ENCODE data around the gene EEFSEC. TPM values are rescaled to one million over a fixed set of nuclear protein-coding genes. Genes with fewer than 3 reads are reported as not detected.

Gene EEFSEC
- total RNA-seq, 1 donor from 2014 or later: 6.1 TPM

DNA sequence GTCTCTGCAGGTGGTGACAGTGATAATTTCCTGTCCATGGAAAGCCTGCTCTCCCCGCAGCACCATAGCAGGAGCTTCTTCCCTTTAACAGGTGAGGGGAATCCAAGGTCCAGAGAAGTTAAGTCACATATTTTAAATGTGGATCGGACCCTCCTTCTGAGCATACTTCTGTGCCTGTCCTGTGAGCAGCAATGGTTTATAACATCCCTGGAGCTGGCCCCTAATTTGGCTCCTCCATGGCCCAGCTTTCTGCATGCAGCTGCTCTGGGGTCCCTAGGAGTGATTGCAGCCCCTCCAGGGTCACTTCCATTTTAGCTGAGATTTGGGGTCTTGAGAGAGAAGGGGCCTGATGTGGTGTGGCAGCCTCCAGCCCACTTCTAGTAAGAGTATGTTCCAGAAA is 127.8 kb downstream of the EEFSEC start:
- peaks cover 33% of the 10 kb centered on the region for H3K27me3 Mint-ChIP-seq (ENCODE audit: low read depth, unreplicated experiment)
- H3K36me3 ChIP-seq (ENCODE audit: insufficient read depth, low read length): no peaks in the 10 kb centered on the region
- FAIRE-seq (no peak), DNase-seq (ENCODE audit: low read depth) (no peak)
- peaks cover 5% of the 10 kb centered on the region for H3K36me3 Mint-ChIP-seq (ENCODE audit: low read depth, unreplicated experiment)
- H3K27ac Mint-ChIP-seq (ENCODE audit: unreplicated experiment): no peak overlapping the region
- H3K4me1 Mint-ChIP-seq (ENCODE audit: low read depth, unreplicated experiment): peaks cover 11% of the 10 kb centered on the region
- no peak overlapping the region for H3K27ac ChIP-seq (ENCODE audit: low read depth, low read length)
- peaks cover 2% of the 10 kb centered on the region for H3K9me3 Mint-ChIP-seq (ENCODE audit: unreplicated experiment)
- H3K4me2 ChIP-seq (ENCODE audit: low read length): no peak overlapping the region
- TF ChIP-seq EZH2 (IDR thresholded peaks at IDR 0.05; ENCODE audit: insufficient read depth, low read length): no peak
- H2AFZ ChIP-seq (ENCODE audit: low read depth, low read length): no peak overlapping the region
- H3K9ac ChIP-seq (ENCODE audit: low read length): no peak overlapping the region
- H3K79me2 ChIP-seq (ENCODE audit: insufficient read depth, low read length): no peaks in the 10 kb centered on the region
- no peak overlapping the region for H3K4me3 Mint-ChIP-seq (ENCODE audit: unreplicated experiment)
- no peak overlapping the region for H3K4me3 ChIP-seq (ENCODE audit: insufficient read depth, low read depth, low read length)
- H3K27me3 ChIP-seq (ENCODE audit: insufficient read depth, low read length): no peaks in the 10 kb centered on the region
- peaks cover 35% of the 10 kb centered on the region for H3K4me1 ChIP-seq (ENCODE audit: insufficient read depth, low read length)
- no peaks in the 10 kb centered on the region for H3K9me3 ChIP-seq (ENCODE audit: insufficient read depth, low read depth, low read length)
- peaks cover 6% of the 10 kb centered on the region for H4K20me1 ChIP-seq (ENCODE audit: insufficient read depth, low read length)

GRCh38 chr3:128281461-128282367 is 128.4 kb downstream of the EEFSEC start:
- no peak overlapping the region for H3K4me3 Mint-ChIP-seq (ENCODE audit: unreplicated experiment)
- no peaks in the 10 kb centered on the region for H3K27me3 ChIP-seq (ENCODE audit: insufficient read depth, low read length)
- H3K9ac ChIP-seq (ENCODE audit: low read length): no peak overlapping the region
- no peak for TF ChIP-seq EZH2 (IDR thresholded peaks at IDR 0.05; ENCODE audit: insufficient read depth, low read length)
- TF ChIP-seq CTCF (IDR thresholded peaks at IDR 0.05; ENCODE audit: insufficient read depth, low read depth, low read length): no peak
- H3K36me3 Mint-ChIP-seq (ENCODE audit: low read depth, unreplicated experiment): peaks cover 5% of the 10 kb centered on the region
- FAIRE-seq: no peak
- DNase-seq (ENCODE audit: low read depth): no peak
- H2AFZ ChIP-seq (ENCODE audit: low read depth, low read length): no peak overlapping the region
- H3K27me3 Mint-ChIP-seq (ENCODE audit: low read depth, unreplicated experiment): peaks cover 30% of the 10 kb centered on the region
- peaks cover 29% of the 10 kb centered on the region for H3K4me1 ChIP-seq (ENCODE audit: insufficient read depth, low read length)
- no peak overlapping the region for H3K27ac Mint-ChIP-seq (ENCODE audit: unreplicated experiment)
- H3K79me2 ChIP-seq (ENCODE audit: insufficient read depth, low read length): no peaks in the 10 kb centered on the region
- peaks cover 6% of the 10 kb centered on the region for H4K20me1 ChIP-seq (ENCODE audit: insufficient read depth, low read length)
- no peak overlapping the region for H3K4me2 ChIP-seq (ENCODE audit: low read length)
- peaks cover 2% of the 10 kb centered on the region for H3K9me3 Mint-ChIP-seq (ENCODE audit: unreplicated experiment)
- H3K4me3 ChIP-seq (ENCODE audit: insufficient read depth, low read depth, low read length): no peak overlapping the region
- no peaks in the 10 kb centered on the region for H3K9me3 ChIP-seq (ENCODE audit: insufficient read depth, low read depth, low read length)
- H3K27ac ChIP-seq (ENCODE audit: low read depth, low read length): no peak overlapping the region
- peaks cover 9% of the 10 kb centered on the region for H3K4me1 Mint-ChIP-seq (ENCODE audit: low read depth, unreplicated experiment)
- H3K36me3 ChIP-seq (ENCODE audit: insufficient read depth, low read length): no peaks in the 10 kb centered on the region

- no peaks in the 10 kb centered on the region for H3K9me3 ChIP-seq (ENCODE audit: insufficient read depth, low read depth, low read length)
- DNase-seq (ENCODE audit: low read depth): peak; percentile 59
- no peaks in the 10 kb centered on the region for H3K79me2 ChIP-seq (ENCODE audit: insufficient read depth, low read length)
- peaks cover 5% of the 10 kb centered on the region for H3K36me3 Mint-ChIP-seq (ENCODE audit: low read depth, unreplicated experiment)
- TF ChIP-seq EZH2 (IDR thresholded peaks at IDR 0.05; ENCODE audit: insufficient read depth, low read length): no peak
- TF ChIP-seq CTCF (IDR thresholded peaks at IDR 0.05; ENCODE audit: insufficient read depth, low read depth, low read length): no peak
- H3K27ac Mint-ChIP-seq (ENCODE audit: unreplicated experiment): no peak overlapping the region
- H3K27me3 ChIP-seq (ENCODE audit: insufficient read depth, low read length): no peaks in the 10 kb centered on the region
- FAIRE-seq: no peak
- H4K20me1 ChIP-seq (ENCODE audit: insufficient read depth, low read length): peaks cover 6% of the 10 kb centered on the region
- H3K27me3 Mint-ChIP-seq (ENCODE audit: low read depth, unreplicated experiment): peaks cover 27% of the 10 kb centered on the region
- H3K4me3 ChIP-seq (ENCODE audit: insufficient read depth, low read depth, low read length): no peak overlapping the region
- no peak overlapping the region for H3K27ac ChIP-seq (ENCODE audit: low read depth, low read length)
- H3K4me2 ChIP-seq (ENCODE audit: low read length): no peak overlapping the region
- H3K9ac ChIP-seq (ENCODE audit: low read length): no peak overlapping the region
- peaks cover 2% of the 10 kb centered on the region for H3K9me3 Mint-ChIP-seq (ENCODE audit: unreplicated experiment)
- peaks cover 9% of the 10 kb centered on the region for H3K4me1 Mint-ChIP-seq (ENCODE audit: low read depth, unreplicated experiment)
- no peak overlapping the region for H3K4me3 Mint-ChIP-seq (ENCODE audit: unreplicated experiment)
- peak overlapping the region; percentile 9 for H2AFZ ChIP-seq (ENCODE audit: low read depth, low read length)
- peaks cover 27% of the 10 kb centered on the region for H3K4me1 ChIP-seq (ENCODE audit: insufficient read depth, low read length)
- no peaks in the 10 kb centered on the region for H3K36me3 ChIP-seq (ENCODE audit: insufficient read depth, low read length)
Measured at GRCh38 chr3:128282380-128283196, 129.3 kb downstream of the EEFSEC start.
